ENCODE data around the gene ISL2.
A peak's percentile ranks its signal among the peaks of the same experiment; 100 is the strongest.

ISL2 gene

DNA sequence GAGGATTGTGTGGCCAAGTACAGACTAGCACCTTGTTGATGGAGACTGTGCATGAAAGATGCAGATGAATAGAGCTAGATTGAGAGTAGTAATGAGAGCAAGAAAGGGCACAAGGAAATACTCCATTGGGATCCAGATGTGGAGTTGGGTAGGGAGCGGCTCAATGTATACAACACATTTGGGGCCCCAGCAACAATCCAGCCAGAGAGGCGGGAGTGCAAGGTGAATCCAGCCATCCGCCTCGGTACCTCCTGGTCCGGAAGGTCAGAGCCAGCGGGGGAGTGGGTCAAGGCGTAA is 9.0 kb downstream of the ISL2 start:
- Histone ChIP-seq H3K9me3 (ENCODE audit: low read length) (no peaks in the 10 kb centered on the region), H3K36me3 (ENCODE audit: insufficient read depth, low read length) (no peaks in the 10 kb centered on the region), H3K4me1 (ENCODE audit: insufficient read depth, low read length) (no peaks in the 10 kb centered on the region), H3K27me3 (ENCODE audit: control insufficient read depth in 1 of 2, insufficient read depth in 2 of 2, low read length in 2 of 2) (peaks cover 24 to 53% of the 10 kb centered on the region in 2 donors), H3K9ac (ENCODE audit: low read length) (no peak overlapping the region), H3K27ac (ENCODE audit: low read depth, low read length) (no peak overlapping the region), H3K4me3 (ENCODE audit: low read depth in 1 of 2, low read length in 2 of 2) (peak overlapping the region in 1 of 2 donors; percentile 23)

DNA sequence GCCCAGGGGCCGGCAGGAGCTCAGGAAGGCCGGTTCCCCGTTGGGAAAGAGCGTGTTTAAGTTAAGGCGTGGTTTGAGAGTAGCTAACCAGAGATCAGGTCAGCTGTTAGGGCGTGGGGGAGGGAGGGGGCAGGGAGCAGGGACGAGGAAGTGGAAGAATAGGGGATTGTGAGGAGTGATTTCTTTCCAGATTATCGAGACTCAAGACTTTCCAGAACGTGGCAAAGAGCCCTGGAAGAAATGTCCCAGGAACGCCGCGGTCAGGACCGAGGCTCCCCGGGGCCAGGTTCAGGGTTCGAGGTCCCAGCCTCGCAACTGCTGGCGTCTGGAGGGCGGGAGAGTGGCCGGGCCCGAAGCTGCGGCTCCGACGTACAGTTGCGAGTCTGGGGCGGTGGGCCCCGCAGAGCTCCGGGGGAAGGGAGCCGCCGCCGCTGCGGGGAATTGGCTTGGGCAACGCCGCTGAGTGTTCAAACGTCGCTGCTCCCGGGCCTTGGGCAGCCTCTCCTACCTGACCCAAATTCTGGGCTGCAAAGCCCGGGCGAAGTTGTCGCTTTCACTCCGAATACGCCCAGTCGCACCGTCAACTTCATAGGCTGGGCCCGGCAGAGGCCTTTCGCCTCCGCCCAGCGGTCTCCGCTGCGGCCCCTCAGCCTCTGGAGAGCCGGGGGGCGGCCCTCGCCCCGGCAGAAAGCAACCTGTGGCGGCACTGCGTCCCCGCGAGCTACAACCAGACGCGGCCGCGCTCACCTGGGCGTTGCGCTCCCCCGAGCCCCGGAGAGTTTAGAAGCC is 9.5 kb downstream of the ISL2 start:
- no peak overlapping the region for H3K9ac ChIP-seq (ENCODE audit: low read length)
- H3K27me3 ChIP-seq (ENCODE audit: control insufficient read depth in 1 of 2, insufficient read depth in 2 of 2, low read length in 2 of 2): peaks cover 20 to 49% of the 10 kb centered on the region in 2 donors
- no peaks in the 10 kb centered on the region for H3K36me3 ChIP-seq (ENCODE audit: insufficient read depth, low read length)
- H3K4me3 ChIP-seq (ENCODE audit: low read depth in 1 of 2, low read length in 2 of 2): peak overlapping the region; percentile 31 to 49
- H3K27ac ChIP-seq (ENCODE audit: low read depth, low read length): no peak overlapping the region
- H3K4me1 ChIP-seq (ENCODE audit: insufficient read depth, low read length): no peaks in the 10 kb centered on the region
- H3K9me3 ChIP-seq (ENCODE audit: low read length): no peaks in the 10 kb centered on the region

DNA sequence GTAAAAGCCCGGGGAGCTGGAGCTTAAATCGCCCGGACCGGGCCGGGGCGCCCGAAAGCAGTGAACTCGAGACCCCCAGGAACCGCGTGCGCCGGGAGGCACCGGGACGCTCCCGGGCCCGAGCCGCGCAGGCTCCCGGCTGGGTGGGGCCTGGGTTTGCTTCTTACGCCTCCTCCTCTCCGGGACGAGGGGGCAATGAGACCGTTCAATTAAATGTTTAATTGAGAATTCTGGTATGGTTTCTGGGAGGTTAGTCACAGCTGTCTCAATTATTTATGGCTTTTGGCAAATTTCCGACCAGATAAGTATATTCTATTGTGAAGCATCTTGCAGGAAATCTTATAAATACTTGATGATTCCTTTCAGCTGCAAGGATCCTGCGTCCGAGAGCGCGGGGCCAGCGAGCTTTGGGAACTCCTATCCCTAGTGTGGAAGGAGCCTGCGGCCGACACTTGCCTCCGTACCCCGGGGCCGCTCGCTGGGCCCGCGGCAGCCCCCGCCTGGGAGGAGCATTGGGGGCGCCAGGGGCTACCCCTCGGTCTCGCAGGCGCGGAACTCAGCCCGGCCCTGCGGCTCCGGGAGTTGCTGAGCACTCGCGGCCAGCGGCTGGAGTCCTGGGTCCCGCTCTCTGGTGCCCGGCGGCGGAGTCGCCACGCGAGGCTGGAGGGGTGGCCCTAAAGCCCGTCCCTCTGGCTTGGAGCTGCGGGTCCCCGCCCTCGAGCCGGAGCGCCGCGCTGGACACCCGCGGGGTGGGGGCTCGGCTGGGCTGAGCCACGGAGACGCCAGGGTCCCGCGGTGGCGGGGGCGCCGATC is 10.3 kb downstream of the ISL2 start:
- peak overlapping the region; percentile 41 for H3K27ac ChIP-seq (ENCODE audit: low read depth, low read length)
- H3K4me1 ChIP-seq (ENCODE audit: insufficient read depth, low read length): no peaks in the 10 kb centered on the region
- peaks cover 20 to 47% of the 10 kb centered on the region in 2 donors for H3K27me3 ChIP-seq (ENCODE audit: control insufficient read depth in 1 of 2, insufficient read depth in 2 of 2, low read length in 2 of 2)

DNA sequence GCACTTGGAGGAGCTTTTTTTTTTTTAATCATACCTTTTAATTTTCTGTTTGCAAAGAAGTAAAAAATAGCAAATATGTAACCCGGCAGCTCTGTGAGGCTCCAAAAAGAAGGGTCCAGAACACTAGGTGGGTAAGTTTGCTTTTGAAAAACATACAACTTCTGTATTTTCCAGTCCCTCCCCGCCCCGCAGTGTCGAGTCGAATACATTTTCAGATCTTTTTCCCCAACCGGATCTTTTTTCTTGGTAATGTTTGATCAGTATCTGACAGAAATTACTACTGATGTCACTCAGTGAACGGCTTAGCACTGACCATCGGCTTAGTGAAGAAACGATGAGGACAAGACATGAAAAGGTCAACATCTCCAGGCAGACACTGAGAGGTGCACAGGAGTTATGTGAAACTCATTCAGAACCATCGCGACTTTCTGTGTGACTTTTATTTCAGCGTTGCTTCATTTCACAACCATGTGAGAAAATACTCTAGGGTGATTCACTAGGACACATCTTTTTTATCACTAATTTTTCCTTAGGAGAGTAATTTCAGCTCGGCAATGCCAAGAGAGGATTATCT is 11.0 kb downstream of the ISL2 start:
- H3K4me1 ChIP-seq (ENCODE audit: insufficient read depth, low read length): no peaks in the 10 kb centered on the region
- H3K4me3 ChIP-seq (ENCODE audit: low read depth in 1 of 2, low read length in 2 of 2): peak overlapping the region in 1 of 2 donors; percentile 31
- H3K9me3 ChIP-seq (ENCODE audit: low read length): no peaks in the 10 kb centered on the region
- no peaks in the 10 kb centered on the region for H3K36me3 ChIP-seq (ENCODE audit: insufficient read depth, low read length)
- no peak overlapping the region for H3K9ac ChIP-seq (ENCODE audit: low read length)
- H3K27me3 ChIP-seq (ENCODE audit: control insufficient read depth in 1 of 2, insufficient read depth in 2 of 2, low read length in 2 of 2): peaks cover 20 to 40% of the 10 kb centered on the region in 2 donors
- H3K27ac ChIP-seq (ENCODE audit: low read depth, low read length): peak overlapping the region; percentile 41

More for the DNA sequence above, 10.3 kb downstream of the ISL2 start:
- Histone ChIP-seq H3K9me3 (ENCODE audit: low read length) (no peaks in the 10 kb centered on the region), H3K9ac (ENCODE audit: low read length) (no peak overlapping the region), H3K4me3 (ENCODE audit: low read depth in 1 of 2, low read length in 2 of 2) (peak overlapping the region; percentile 31 to 49), H3K36me3 (ENCODE audit: insufficient read depth, low read length) (no peaks in the 10 kb centered on the region)

- H3K4me3 ChIP-seq (ENCODE audit: low read depth in 1 of 2, low read length in 2 of 2): no peak overlapping the region
- H3K27me3 ChIP-seq (ENCODE audit: control insufficient read depth in 1 of 2, insufficient read depth in 2 of 2, low read length in 2 of 2): peaks cover 20 to 24% of the 10 kb centered on the region in 2 donors
- no peaks in the 10 kb centered on the region for H3K9me3 ChIP-seq (ENCODE audit: low read length)
- no peak overlapping the region for H3K27ac ChIP-seq (ENCODE audit: low read depth, low read length)
- no peak overlapping the region for H3K9ac ChIP-seq (ENCODE audit: low read length)
- H3K36me3 ChIP-seq (ENCODE audit: insufficient read depth, low read length): no peaks in the 10 kb centered on the region
- H3K4me1 ChIP-seq (ENCODE audit: insufficient read depth, low read length): no peaks in the 10 kb centered on the region
Measured at GRCh38 chr15:76349301-76350070, 12.9 kb downstream of the ISL2 start.

- Histone ChIP-seq H3K4me3 (ENCODE audit: low read depth in 1 of 2, low read length in 2 of 2) (no peak overlapping the region), H3K36me3 (ENCODE audit: insufficient read depth, low read length) (no peaks in the 10 kb centered on the region), H3K9ac (ENCODE audit: low read length) (no peak overlapping the region), H3K4me1 (ENCODE audit: insufficient read depth, low read length) (no peaks in the 10 kb centered on the region), H3K9me3 (ENCODE audit: low read length) (no peaks in the 10 kb centered on the region), H3K27ac (ENCODE audit: low read depth, low read length) (no peak overlapping the region), H3K27me3 (ENCODE audit: control insufficient read depth in 1 of 2, insufficient read depth in 2 of 2, low read length in 2 of 2) (no peaks in the 10 kb centered on the region)
Measured at GRCh38 chr15:76353023-76353577, 16.5 kb downstream of the ISL2 start.

DNA sequence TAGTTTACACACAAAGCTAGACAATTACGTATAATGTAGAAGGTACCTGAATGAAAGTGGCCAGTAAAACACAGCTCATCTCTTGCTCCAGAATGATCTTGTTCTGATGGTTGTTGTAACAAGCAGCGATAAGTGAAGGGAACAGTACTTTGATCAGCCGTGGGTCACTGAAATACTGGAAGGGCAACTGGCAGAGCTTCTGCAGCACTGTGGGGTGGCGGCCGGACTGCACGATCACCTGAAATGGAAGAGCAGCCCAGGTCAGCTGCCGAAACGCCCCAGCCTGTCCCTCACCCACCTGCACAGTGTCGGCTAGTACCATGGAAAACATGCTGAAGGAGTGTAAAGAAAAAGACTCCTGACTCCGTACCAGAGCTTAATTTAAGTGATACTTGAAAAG is 17.3 kb downstream of the ISL2 start:
- Histone ChIP-seq H3K27ac (ENCODE audit: low read depth, low read length) (no peak overlapping the region), H3K36me3 (ENCODE audit: insufficient read depth, low read length) (no peaks in the 10 kb centered on the region), H3K4me3 (ENCODE audit: low read depth in 1 of 2, low read length in 2 of 2) (no peak overlapping the region)

DNA sequence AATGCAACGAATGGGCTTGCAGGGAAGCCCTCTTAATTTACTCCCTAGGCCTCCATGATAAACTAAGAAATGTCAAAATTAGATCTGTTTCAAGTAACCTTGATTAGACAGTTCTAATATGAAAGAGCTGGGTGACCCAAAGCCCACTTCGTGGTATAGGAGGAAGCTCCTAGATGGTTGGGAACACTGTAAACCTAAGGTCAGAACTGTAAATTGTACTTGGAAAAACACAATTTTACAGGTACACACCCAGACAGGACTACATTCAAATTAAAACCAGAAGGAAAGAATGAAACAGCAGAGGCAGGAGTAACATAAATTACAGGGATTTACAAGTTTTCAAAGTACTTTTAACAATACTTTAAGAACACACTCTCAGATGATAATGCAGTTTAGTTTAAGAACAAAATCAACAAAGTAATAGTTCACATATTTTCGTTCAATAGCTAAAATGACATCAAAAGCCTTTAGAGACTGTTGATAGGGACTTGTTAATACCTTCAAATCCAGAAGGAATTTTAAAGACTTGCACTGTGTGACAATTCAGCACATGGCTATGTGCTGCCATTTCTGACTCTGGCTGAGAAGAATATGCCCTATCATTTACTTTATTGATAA is 18.4 kb downstream of the ISL2 start:
- no peak overlapping the region for H3K27ac ChIP-seq (ENCODE audit: low read depth, low read length)
- no peaks in the 10 kb centered on the region for H3K27me3 ChIP-seq (ENCODE audit: control insufficient read depth in 1 of 2, insufficient read depth in 2 of 2, low read length in 2 of 2)
- H3K4me1 ChIP-seq (ENCODE audit: insufficient read depth, low read length): no peaks in the 10 kb centered on the region
- no peak overlapping the region for H3K9ac ChIP-seq (ENCODE audit: low read length)
- no peaks in the 10 kb centered on the region for H3K36me3 ChIP-seq (ENCODE audit: insufficient read depth, low read length)
- no peak overlapping the region for H3K4me3 ChIP-seq (ENCODE audit: low read depth in 1 of 2, low read length in 2 of 2)
- no peaks in the 10 kb centered on the region for H3K9me3 ChIP-seq (ENCODE audit: low read length)

More for the DNA sequence above, 17.3 kb downstream of the ISL2 start:
- Histone ChIP-seq H3K27me3 (ENCODE audit: control insufficient read depth in 1 of 2, insufficient read depth in 2 of 2, low read length in 2 of 2) (no peaks in the 10 kb centered on the region), H3K9me3 (ENCODE audit: low read length) (no peaks in the 10 kb centered on the region), H3K9ac (ENCODE audit: low read length) (no peak overlapping the region), H3K4me1 (ENCODE audit: insufficient read depth, low read length) (no peaks in the 10 kb centered on the region)

- no peaks in the 10 kb centered on the region for H3K9me3 ChIP-seq (ENCODE audit: low read length)
- no peaks in the 10 kb centered on the region for H3K36me3 ChIP-seq (ENCODE audit: insufficient read depth, low read length)
- H3K4me1 ChIP-seq (ENCODE audit: insufficient read depth, low read length): no peaks in the 10 kb centered on the region
- H3K27ac ChIP-seq (ENCODE audit: low read depth, low read length): no peak overlapping the region
- H3K4me3 ChIP-seq (ENCODE audit: low read depth in 1 of 2, low read length in 2 of 2): no peak overlapping the region
- H3K9ac ChIP-seq (ENCODE audit: low read length): no peak overlapping the region
- H3K27me3 ChIP-seq (ENCODE audit: control insufficient read depth in 1 of 2, insufficient read depth in 2 of 2, low read length in 2 of 2): no peaks in the 10 kb centered on the region
Measured at GRCh38 chr15:76358453-76358852, 21.9 kb downstream of the ISL2 start.

GRCh38 chr15:76359152-76359551 is 22.6 kb downstream of the ISL2 start:
- no peaks in the 10 kb centered on the region for H3K4me1 ChIP-seq (ENCODE audit: insufficient read depth, low read length)
- no peaks in the 10 kb centered on the region for H3K27me3 ChIP-seq (ENCODE audit: control insufficient read depth in 1 of 2, insufficient read depth in 2 of 2, low read length in 2 of 2)
- no peak overlapping the region for H3K27ac ChIP-seq (ENCODE audit: low read depth, low read length)
- H3K9ac ChIP-seq (ENCODE audit: low read length): no peak overlapping the region
- no peak overlapping the region for H3K4me3 ChIP-seq (ENCODE audit: low read depth in 1 of 2, low read length in 2 of 2)
- H3K36me3 ChIP-seq (ENCODE audit: insufficient read depth, low read length): no peaks in the 10 kb centered on the region
- no peaks in the 10 kb centered on the region for H3K9me3 ChIP-seq (ENCODE audit: low read length)

All from muscle layer of colon (tissue), 2 donors.